GM18502 (cell line): ENCODE data around the gene MYOF.
"Not testable (repeated sequence)": the region's sequence is repeated elsewhere in the genome, so short reads cannot be mapped to it uniquely, and the experiment has no call there.

Source experiments
- ATAC-seq: cut with Tn5 transposase; IDR thresholded peaks from one replicate; pipeline ENCODE4 v1.9.1; 2021; ENCODE audit warnings: mild to moderate bottlenecking; ENCODE audit not compliant: unreplicated experiment, poor library complexity

MYOF gene

DNA sequence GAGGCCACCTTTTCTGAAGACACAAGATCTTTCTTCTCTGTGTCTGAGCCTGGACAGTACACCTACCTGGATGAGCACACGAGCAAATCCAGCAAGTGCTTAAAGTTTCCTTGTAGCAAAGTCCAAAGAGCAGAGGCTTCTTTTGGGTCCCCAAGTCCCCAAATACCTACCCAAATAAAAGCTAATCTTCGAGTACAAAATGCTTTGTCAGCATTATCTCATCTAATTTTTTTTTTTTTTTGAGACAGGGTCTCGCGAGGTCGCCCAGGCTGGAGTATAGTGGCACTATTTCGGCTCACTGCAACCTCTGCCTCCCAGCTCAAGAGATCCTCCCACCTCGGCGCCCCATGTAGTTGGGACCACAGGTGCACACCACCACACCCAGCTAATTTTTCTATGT lies 24.6 kb downstream of the MYOF start:
- ATAC-seq: no peak

DNA sequence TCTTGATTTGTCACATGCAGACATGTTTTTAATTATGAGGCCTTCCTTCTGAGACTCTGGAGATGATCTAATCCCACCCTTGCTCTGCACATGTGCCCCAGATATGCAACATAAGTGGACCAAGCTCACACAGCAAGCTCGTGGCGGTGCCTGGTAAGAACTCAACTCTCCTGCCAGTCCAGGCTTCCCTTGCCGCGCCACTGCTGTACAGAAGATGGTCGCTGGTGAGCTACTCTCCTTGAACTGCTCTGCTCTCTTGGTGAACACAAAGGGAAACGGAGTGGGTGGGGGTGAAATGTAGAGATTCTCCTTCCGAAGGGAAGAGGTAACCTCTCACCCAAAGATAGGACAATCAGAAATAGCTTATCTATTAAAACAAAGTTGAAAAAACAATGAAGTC lies 25.7 kb downstream of the MYOF start:
- no peak for ATAC-seq

- no peak for ATAC-seq
Observed at GRCh38 chr10:93454736-93455135, 27.4 kb downstream of the MYOF start.

- ATAC-seq: no peak
Observed at GRCh38 chr10:93454146-93454545, 28.0 kb downstream of the MYOF start.

DNA sequence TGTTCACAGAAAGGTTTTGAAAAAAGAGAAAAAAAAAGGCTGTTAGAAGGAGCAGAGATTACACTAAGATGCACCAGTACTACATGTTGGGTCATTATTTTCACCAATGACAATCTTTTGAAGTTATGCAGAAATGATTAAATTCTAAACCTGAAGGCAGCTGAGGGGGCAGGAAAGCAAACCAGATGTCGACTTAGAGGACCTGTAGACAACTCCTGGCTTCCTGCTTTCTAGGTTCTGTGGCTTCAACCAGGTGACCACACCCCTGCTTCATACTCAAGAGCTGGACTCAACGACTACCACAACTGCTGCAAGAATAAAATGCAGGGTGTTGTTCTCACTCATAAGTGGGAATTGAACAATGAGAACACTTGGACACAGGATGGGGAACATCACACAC lies 30.0 kb downstream of the MYOF start:
- no peak for ATAC-seq

DNA sequence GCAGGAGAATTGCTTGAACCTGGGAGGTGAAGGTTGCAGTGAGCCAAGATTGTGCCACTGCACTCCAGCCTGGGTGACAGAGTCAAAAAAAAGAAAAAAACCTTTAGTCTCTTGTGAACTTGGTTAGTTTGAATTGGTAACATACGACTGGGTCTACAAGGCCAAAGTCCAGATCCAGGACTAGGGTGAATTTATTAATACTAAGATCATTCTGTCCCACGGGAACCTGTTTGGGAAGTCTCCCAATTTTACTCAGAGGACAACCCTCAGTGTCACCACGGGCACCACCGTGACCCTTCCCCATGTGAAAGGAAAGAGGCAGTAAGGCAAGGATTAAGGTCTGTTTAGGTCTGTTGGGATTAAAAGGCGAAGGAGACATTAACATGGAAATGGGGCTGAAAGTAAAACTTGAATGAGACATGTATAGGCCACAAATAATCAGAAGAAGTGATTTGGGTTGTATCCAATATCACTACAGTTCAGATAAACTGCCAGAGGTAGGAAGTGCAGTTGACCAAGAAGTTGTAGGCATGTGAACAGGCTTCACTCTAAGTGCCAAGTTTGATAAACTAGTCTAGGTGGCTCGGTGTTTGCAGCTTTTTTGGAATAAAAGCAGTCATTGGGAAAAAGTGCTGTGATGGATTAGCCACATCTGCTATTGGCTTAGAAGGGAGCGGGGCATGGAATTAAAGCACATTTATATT lies 30.7 kb downstream of the MYOF start:
- ATAC-seq: no peak

GRCh38 chr10:93447970-93448369 lies 34.2 kb downstream of the MYOF start:
- ATAC-seq: no peak

- ATAC-seq: no peak
Observed at GRCh38 chr10:93447019-93447418, 35.1 kb downstream of the MYOF start.

DNA sequence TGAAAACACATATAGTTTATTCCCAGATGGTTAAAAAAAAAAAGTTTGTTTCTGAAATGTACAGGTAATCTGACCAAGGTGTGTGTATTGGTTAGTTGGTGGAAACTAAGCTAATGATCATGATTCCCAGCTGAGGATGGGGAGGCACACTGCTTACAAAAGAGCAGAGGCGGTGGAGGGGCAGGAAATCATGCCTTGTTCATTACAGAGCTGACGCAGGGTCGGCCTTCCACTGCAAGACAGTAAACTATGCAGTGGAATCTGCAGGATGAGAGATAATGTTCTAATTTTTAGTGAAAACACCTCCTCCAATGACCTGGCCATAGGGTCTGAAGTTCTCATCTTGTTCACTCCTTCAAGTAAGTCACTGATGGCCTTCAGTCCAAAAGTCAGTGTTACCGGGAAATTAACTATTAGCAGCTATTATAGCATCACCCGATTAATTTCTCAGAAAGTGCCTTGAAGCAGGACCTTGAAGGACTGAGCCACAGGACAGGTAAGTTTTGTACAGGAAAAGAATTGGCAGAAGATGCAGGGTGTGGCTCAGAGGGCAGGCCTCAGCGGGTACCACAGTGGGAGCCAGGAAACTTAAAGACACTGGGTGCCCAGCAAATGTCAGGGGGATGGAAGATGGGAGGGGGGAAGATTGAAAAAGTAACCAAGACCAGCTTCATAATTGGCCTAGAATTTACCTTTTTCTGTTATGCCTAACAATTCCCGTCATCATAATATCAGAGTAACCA lies 36.0 kb downstream of the MYOF start:
- no peak for ATAC-seq

DNA sequence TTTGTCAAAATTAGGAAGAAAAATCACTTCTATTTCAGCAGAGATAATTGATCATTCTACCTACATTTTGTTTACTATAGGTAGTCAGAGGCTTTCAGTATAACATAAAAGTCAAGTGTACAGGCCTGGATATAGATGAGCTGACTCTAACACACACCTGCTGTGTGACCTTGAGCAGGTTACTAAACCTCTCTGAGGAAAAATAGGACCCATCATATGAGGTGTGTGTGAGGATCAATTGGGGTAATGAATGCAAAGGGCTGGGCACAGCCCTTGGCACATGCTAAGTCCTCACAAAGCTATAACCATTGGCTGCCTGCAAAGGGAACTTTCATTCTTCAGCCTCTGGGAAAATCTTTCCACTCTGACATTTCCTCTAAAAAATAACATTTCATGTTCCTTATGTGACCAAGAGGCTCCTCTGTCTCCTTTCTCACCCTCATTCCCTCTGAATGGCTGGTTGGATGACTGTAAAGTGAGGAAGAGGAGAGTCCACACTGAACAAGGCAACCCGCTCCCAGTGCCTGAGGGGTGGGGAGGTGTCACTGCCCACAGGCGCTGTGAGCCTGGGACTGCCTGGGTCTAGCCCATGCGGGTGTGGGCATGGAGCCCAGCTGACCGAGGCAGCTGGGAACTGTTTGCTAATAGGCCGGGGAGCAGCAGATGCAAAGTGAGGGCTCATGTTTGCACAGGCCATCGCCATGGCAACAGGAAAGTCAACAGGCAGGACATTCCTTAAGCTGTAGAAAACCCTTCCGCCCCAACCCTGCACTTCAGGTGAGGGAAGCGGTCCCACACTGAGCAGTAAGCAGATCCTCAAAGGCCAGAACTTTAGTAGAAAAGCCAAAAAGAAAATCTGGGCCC lies 36.8 kb downstream of the MYOF start:
- no peak for ATAC-seq

DNA sequence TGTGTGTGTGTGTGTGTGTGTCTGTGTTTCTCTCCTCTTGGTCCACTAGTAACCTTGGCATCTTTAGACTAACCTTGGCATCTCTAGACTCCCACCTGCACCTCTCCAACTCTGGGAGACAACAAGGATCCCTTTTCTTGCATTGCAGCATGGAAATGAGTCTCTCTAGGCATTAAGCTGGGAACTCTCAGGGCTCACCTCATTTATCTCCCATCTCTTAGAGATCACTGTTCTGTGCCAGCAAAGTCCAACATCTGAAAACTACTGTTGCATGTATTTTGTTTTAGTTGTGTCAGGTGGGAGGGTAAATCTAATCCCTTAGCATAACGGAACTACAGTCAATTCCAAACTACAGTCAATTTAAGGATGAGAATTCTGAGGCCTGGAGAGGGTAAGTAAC lies 38.7 kb downstream of the MYOF start:
- no peak for ATAC-seq

DNA sequence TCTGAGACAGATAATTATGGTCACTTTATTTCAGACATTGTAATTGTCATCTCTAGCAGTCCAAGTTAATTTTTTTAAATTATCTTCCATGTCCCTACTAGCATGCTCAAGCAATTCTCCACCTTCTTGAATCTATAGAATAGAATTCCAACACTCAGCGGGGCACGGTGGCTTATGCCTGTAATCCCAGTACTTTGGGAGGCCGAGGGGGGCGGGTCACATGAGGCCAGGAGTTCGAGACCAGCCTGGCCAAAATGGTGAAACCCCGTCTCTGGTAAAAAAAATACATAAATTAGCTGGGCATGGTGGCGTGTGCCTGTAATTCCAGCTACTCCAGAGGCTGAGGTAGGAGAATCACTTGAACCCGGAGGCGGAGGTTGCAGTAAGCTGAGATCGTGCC lies 39.4 kb downstream of the MYOF start:
- ATAC-seq: not testable (repeated sequence)

- no peak for ATAC-seq
Observed at GRCh38 chr10:93440591-93441091, 41.5 kb downstream of the MYOF start.

DNA sequence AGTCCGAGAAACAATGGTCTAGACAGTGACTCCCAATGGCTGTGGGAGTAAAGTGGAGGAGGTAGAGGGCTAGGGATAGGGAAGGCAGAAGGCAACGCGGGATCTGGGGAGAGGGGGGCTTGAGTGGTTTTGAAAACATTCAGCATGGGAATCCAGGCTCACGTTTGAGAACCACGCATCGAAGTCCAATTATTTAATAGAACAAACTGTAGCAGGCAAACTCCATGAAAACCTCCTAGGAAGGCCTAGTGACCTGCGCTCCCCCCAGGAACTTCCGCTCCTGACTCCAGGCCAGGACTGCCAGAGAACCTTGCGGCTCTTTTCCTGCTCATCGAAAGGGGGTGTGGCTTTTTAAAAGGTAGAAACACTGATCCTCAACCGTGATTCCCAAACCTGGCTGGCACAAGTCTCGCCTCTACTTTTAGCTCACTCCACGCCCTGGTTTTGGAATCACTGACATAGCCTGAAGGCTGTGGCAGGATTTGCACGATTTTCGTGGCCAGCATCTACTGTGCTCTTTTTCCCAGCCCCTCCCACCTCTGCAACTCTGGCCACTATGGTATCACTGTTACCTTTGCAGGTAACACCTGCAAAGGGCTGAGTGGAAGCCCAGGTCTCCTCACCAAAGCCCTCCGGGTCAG lies 43.4 kb downstream of the MYOF start:
- ATAC-seq: no peak

GRCh38 chr10:93437946-93438612 lies 44.1 kb downstream of the MYOF start:
- no peak for ATAC-seq

DNA sequence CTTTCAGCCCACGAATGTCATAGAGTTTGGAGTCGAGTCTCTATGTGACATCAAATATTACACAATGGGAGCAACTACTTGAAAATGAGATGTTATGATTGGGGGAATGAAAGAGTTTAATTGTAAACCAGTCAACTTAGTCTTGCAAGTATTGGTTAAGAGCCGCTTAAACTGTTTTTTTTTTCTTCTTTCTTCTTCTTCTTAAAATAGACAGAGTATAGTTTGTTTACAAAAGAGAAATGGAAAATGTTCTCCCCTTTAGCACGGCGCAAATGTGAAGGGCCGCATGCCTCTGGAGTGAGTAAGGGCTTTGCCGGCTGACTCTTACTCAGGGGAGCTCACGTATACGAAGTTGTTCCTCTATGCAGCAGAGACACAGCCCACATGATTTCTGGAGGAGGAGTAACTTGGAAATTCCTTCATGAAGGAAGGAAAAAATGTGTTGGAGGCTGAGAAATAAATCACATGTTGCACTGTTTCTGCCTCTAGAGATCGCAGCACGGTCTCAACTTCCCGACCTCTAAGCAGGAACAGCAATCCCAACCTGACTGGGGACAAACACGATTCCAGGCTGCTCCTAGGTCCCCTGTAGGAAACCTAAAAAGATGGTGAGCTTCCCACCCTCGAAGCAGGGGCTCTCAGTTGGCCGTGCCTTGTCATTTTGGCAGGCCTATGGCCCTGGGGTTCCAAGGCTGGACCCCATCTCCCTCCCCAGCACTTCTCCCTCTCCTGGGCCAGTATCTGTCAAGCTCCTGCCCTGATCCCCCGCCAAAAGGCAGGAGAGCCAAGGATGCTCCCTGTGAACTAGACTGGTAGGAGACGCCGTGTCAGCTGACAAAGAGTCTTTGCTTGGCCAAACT lies 44.8 kb downstream of the MYOF start:
- ATAC-seq: no peak

- no peak for ATAC-seq
Observed at GRCh38 chr10:93436591-93437085, 45.5 kb downstream of the MYOF start.

DNA sequence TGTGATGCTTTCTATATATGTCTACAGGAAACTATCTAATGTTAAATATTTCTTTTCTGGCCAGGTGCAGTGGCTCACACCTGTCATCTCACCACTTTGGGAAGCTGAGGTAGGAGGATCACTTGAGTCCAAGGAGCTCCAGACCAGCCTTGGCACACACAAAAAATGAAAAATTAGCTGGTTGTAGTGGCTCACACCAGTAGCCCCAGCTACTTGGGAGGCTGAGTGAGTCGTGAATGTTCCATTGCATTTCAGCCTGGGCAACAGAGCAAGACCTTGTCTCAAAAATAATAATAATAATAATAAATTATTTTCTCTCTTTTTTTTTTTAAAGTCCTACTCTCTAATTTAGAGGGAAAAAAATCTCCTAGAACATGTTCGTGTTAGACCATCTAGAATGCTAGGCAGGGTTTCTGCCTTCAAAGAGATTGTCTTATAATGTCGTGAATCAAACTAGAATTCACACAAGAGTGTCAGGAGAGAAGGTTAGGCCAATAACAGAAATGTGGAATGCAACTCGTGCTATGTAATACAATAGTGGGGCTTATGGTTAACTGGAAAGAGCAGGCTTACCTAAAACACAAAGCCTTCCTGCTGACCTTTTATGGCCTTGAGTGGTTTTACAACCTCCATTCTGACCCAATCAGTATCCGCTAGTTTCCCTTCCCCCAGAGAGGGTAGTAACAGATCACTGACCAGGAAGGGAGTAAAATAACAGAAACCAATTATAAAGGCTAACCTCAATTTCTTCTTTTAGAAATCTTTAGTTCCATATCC lies 46.3 kb downstream of the MYOF start:
- no peak for ATAC-seq
